ENCODE results near the gene GRIFIN.

GRCh38 chr7:2509298-2509906, 33.2 kb upstream of the GRIFIN start:
- TF ChIP-seq CTCF (IDR thresholded peaks at IDR 0.05) (no peak), POLR2A (IDR thresholded peaks at IDR 0.05) (no peak), POLR2AphosphoS5 (IDR thresholded peaks at IDR 0.05) (no peak), EP300 (IDR thresholded peaks at IDR 0.05) (no peak)
